Adipose tissue (tissue), 3 donors: Measurements from ENCODE around the gene SEC61A1. TPM values are rescaled to one million over a fixed set of nuclear protein-coding genes. Genes with fewer than 3 reads are reported as not detected.

Experiments
- H3K27ac ChIP-seq: one replicate; pipeline ENCODE4 v1.5.1; 2013; ENCODE audit warnings: low read depth, low read length
- WGBS, 3 donors: extraction: QIAGEN DNeasy Blood & Tissue Kit; methylation state at CpG; one replicate each; pipeline ENCODE4 v1.1.7; 2013; 5-methylcytosine and 5-hydroxymethylcytosine counted together
- polyA plus RNA-seq, 3 donors: library from polyadenylated mRNA; stranded (reverse); fragments of 200-250 nt; gene quantifications; one replicate each; pipeline ENCODE4 v1.2.3, GENCODE V29; 2013
- donor health status: healthy with polysubstance abuse.
- donor health status: Bipolar disorder and iron deficiency.
- donor health status: healthy.

The SEC61A1 gene
- polyA plus RNA-seq, 3 donors: 51.7 to 212 (median 96.1) TPM

DNA sequence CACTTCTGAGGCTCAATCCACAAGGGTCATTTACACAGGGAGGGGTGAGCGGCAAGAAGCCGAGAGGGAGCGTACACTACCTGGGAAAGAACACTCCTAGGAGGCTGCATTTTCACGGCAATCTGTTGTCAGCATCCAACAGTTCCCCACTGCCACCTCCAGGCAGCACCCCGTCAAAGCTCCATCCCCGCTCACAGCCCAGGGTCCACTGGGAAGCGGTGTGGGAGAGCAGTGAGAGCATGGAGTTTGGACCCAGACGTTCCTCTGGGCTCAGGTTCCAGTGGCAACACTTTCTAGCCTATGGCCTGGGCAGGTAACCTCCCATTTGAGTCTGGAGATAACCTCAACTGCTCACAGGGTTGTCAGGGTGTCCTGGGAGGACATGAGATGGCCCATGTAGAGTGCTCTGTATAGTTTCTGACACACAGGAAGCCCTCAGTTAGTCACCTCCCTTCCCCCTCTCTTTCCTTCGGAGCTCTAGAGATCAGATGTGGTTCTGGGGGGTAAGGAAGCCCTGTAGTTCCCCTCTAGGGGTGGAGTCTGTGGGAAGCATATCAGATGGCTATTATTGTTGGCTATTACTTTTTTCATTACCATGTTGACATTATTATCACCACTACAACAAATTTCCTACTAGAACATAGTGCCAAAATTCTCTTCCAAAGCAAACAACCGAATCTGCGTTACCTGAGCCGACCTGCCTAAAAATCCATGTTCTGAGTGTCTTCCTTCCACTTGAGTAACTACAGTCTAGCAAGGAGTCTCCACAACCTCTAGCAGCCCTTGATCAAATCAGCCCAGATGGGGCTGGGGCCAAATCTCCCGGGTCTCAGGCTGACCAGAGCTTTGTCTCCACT lies 42.3 kb downstream of the SEC61A1 start:
- WGBS, 3 donors: 42 to 87% (median 74%) methylated on average over 13 of the region's 13 CpGs
- H3K27ac ChIP-seq: no peak overlapping the region

- H3K27ac ChIP-seq: no peak overlapping the region
- whole genome bisulfite sequencing, 3 donors: 64 to 84% (median 72%) methylated on average over 6 of the region's 6 CpGs
These were observed 43.0 kb downstream of the SEC61A1 start for GRCh38 chr3:128095222-128095703.

DNA sequence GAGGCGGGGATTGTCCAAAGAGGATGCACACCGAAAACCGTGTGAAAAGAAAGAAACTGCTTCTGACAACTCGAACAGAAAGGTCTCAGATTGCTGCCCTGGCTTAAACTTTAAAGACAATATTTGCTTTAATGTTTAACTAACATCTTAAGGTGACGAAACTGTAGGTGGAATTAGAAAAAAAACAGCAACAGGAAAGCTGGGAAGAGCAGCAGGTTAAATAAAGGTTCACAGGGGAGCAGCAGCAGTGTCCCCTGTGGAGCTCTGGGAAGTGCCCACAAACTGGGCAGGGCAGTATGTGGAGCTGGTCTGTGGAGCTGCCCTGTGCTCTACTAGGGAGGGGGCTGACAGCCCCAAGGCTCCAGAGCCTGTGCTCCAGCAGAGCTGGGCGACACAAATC lies 46.0 kb downstream of the SEC61A1 start:
- H3K27ac ChIP-seq: no peak overlapping the region
- 53 to 92% (median 92%) methylated on average over 6 of the region's 6 CpGs for WGBS, 3 donors

- WGBS, 3 donors: 75 to 90% (median 78%) methylated on average over 3 of the region's 3 CpGs
These were observed 47.9 kb downstream of the SEC61A1 start for GRCh38 chr3:128100161-128100560.

GRCh38 chr3:128100638-128101037 lies 48.4 kb downstream of the SEC61A1 start:
- H3K27ac ChIP-seq: no peak overlapping the region
- WGBS, 3 donors: 51 to 96% (median 92%) methylated on average over 2 of the region's 2 CpGs

More at GRCh38 chr3:128100161-128100560, 47.9 kb downstream of the SEC61A1 start:
- no peak overlapping the region for H3K27ac ChIP-seq

GRCh38 chr3:128103136-128103676 lies 51.0 kb downstream of the SEC61A1 start:
- no peak overlapping the region for H3K27ac ChIP-seq
- WGBS, 3 donors: 91 to 96% (median 93%) methylated on average over 5 of the region's 5 CpGs

- WGBS, 3 donors: 73 to 81% (median 77%) methylated on average over 8 of the region's 8 CpGs
- no peak overlapping the region for H3K27ac ChIP-seq
These were observed 55.6 kb downstream of the SEC61A1 start for GRCh38 chr3:128107834-128108233.

DNA sequence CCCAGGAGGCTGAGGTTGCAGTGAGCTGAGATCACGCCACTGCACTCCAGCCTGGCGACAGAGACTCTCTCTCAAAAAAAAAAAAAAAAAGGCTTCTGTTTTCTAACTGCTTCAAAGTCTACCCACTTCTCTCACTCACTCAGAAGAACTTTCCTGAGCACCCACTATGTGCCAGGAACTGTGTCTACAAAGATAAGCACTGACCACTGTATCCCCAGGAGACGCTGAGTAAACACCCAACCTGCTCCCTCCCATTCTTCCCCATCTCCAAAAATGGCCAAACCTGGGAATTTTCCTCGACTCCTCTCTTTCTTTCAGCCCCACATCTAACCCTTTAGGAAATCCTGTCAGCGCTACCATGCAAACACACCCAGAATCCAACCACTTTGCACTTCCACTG lies 58.9 kb downstream of the SEC61A1 start:
- WGBS, 3 donors: 95 to 98% (median 97%) methylated on average over 5 of the region's 5 CpGs
- H3K27ac ChIP-seq: no peak overlapping the region

GRCh38 chr3:128112357-128112968 lies 60.2 kb downstream of the SEC61A1 start:
- H3K27ac ChIP-seq: no peak overlapping the region
- WGBS, 3 donors: 82 to 93% (median 85%) methylated on average over 7 of the region's 7 CpGs

GRCh38 chr3:128113817-128114794 lies 61.9 kb downstream of the SEC61A1 start:
- WGBS, 3 donors: 58 to 89% (median 89%) methylated on average over 9 of the region's 9 CpGs
- H3K27ac ChIP-seq: no peak overlapping the region

Other genes starting within 250 kb of the SEC61A1 start
- 100 to 1,000 TPM in 1 of 3 donors, 10 to 100 TPM in 2; 21.7 to 137 (median 72.9) TPM for gene MGLL, start 229.9 kb upstream of the SEC61A1 start, polyA plus RNA-seq
- gene KBTBD12, start 137.2 kb upstream of the SEC61A1 start, polyA plus RNA-seq: under 1 TPM; 0.06 to 0.45 (median 0.24) TPM
- 10 to 100 TPM; 11.8 to 29.0 (median 16.0) TPM for gene RUVBL1, start 71.4 kb downstream of the SEC61A1 start, polyA plus RNA-seq
- 10 to 100 TPM in 1 of 3 donors, 1 to 10 TPM in 2; 8.9 to 14.6 (median 9.0) TPM for gene EEFSEC, start 101.0 kb downstream of the SEC61A1 start, polyA plus RNA-seq